ENCODE results near the gene MADCAM1.
"Not testable (repeated sequence)": the region's sequence is repeated elsewhere in the genome, so short reads cannot be mapped to it uniquely, and the experiment has no call there.

MADCAM1 gene

GRCh38 chr19:465056-465816 is 31.1 kb upstream of the MADCAM1 start:
- DNase-seq (ENCODE audit: low spot score): no peak

- DNase-seq (ENCODE audit: low spot score): no peak
These were observed 28.7 kb upstream of the MADCAM1 start for GRCh38 chr19:467554-467953.

- no peak for DNase-seq (ENCODE audit: low spot score)
These were observed 27.6 kb upstream of the MADCAM1 start for GRCh38 chr19:468587-469256.

- no peak for DNase-seq (ENCODE audit: low spot score)
These were observed 26.5 kb upstream of the MADCAM1 start for GRCh38 chr19:469833-470232.

GRCh38 chr19:470701-471100 is 25.6 kb upstream of the MADCAM1 start:
- no peak for DNase-seq (ENCODE audit: low spot score)

GRCh38 chr19:472005-472858 is 24.1 kb upstream of the MADCAM1 start:
- DNase-seq (ENCODE audit: low spot score): no peak

GRCh38 chr19:474126-475078 is 21.9 kb upstream of the MADCAM1 start:
- DNase-seq (ENCODE audit: low spot score): no peak

- DNase-seq (ENCODE audit: low spot score): no peak
These were observed 20.9 kb upstream of the MADCAM1 start for GRCh38 chr19:475360-475759.

GRCh38 chr19:478236-478903 is 17.9 kb upstream of the MADCAM1 start:
- DNase-seq (ENCODE audit: low spot score): no peak

- no peak for DNase-seq (ENCODE audit: low spot score)
These were observed 17.3 kb upstream of the MADCAM1 start for GRCh38 chr19:478976-479375.

- peak; percentile 20 for DNase-seq (ENCODE audit: low spot score)
These were observed 16.1 kb upstream of the MADCAM1 start for GRCh38 chr19:480016-480855.

GRCh38 chr19:481100-481499 is 15.2 kb upstream of the MADCAM1 start:
- DNase-seq (ENCODE audit: low spot score): not testable (repeated sequence)

- DNase-seq (ENCODE audit: low spot score): no peak
These were observed 13.9 kb upstream of the MADCAM1 start for GRCh38 chr19:482186-483041.

GRCh38 chr19:483332-484072 is 12.8 kb upstream of the MADCAM1 start:
- no peak for DNase-seq (ENCODE audit: low spot score)

GRCh38 chr19:484494-484893 is 11.8 kb upstream of the MADCAM1 start:
- DNase-seq (ENCODE audit: low spot score): no peak

- DNase-seq (ENCODE audit: low spot score): no peak
These were observed 11.2 kb upstream of the MADCAM1 start for GRCh38 chr19:485077-485476.

- peak; percentile 79 for DNase-seq (ENCODE audit: low spot score)
These were observed 10.6 kb upstream of the MADCAM1 start for GRCh38 chr19:485583-486236.
